CD4-positive, alpha-beta T cell (primary cell): ENCODE measurements around the gene TNRC6B. TPM values are rescaled to one million over a fixed set of nuclear protein-coding genes. Genes with fewer than 3 reads are reported as not detected.

Source experiments
- ATAC-seq: fragments of 200-7000 bp; cut with Tn5 transposase; one replicate; pipeline ENCODE4 v1.10.0; 2022; ENCODE audit warnings: mild to moderate bottlenecking; ENCODE audit not compliant: poor library complexity
- CTCF ChIA-PET: fragments of 350-600 bp; sonication (Branson Sonifier 250); formaldehyde crosslinking; loops from one replicate; lab custom pipeline; 2021; ENCODE audit warnings: antibody characterized with exemption, inconsistent platforms; lab: Charles Lee
- POLR2A ChIA-PET: fragments of 350-600 bp; sonication (Branson Sonifier 250); formaldehyde crosslinking; loops from one replicate; lab custom pipeline; 2021; ENCODE audit warnings: antibody characterized with exemption, inconsistent platforms; lab: Charles Lee
- DNase-seq, 14 experiments: peaks; one replicate each; pipeline ENCODE4 v3.0.0-alpha.2; 2013 to 2020; ENCODE audit warnings: mixed read lengths in 2 of 14
- H3K27ac ChIP-seq, 2 donors: one replicate each; pipeline versions ENCODE4 v1.5.1 to v1.7.0; 2013; ENCODE audit warnings: low read length in 2 of 2, low read depth in 1 of 2, mild to moderate bottlenecking in 1 of 2
- H3K27me3 ChIP-seq, 2 experiments: 1 replicate in 1 of 2; 2 replicates in 1 of 2; pipeline versions ENCODE4 v1.6.1 to v1.7.0; 2013; ENCODE audit warnings: low read length in 2 of 2, control low read depth in 1 of 2, mild to moderate bottlenecking in 1 of 2, moderate library complexity in 1 of 2; ENCODE audit not compliant: insufficient read depth in 2 of 2, control insufficient read depth in 1 of 2
- H3K36me3 ChIP-seq: one replicate; pipeline ENCODE4 v1.6.1; 2013; ENCODE audit warnings: low read length, control low read depth; ENCODE audit not compliant: insufficient read depth
- H3K4me1 ChIP-seq: one replicate; pipeline ENCODE4 v1.6.1; 2013; ENCODE audit warnings: low read length, control low read depth; ENCODE audit not compliant: insufficient read depth
- H3K4me3 ChIP-seq: one replicate; pipeline ENCODE4 v1.5.1; 2013; ENCODE audit warnings: mild to moderate bottlenecking, low read length, moderate library complexity
- H3K9me3 ChIP-seq, 2 experiments: 1 replicate in 1 of 2; 2 replicates in 1 of 2; pipeline versions ENCODE4 v1.6.1 to v1.7.0; 2013; ENCODE audit warnings: low read length in 2 of 2, mild to moderate bottlenecking in 2 of 2, control low read depth in 1 of 2, moderate library complexity in 1 of 2; ENCODE audit not compliant: control insufficient read depth in 1 of 2, insufficient read depth in 1 of 2
- H3K27ac Mint-ChIP-seq: one replicate; pipeline ENCODE4 v1.8.0; 2020; ENCODE audit warnings: mixed read lengths
- H3K27me3 Mint-ChIP-seq: one replicate; pipeline ENCODE4 v1.8.0; 2021; ENCODE audit warnings: mixed read lengths
- H3K36me3 Mint-ChIP-seq: one replicate; pipeline ENCODE4 v1.8.0; 2021; ENCODE audit warnings: low read depth, mixed read lengths
- H3K4me1 Mint-ChIP-seq: one replicate; pipeline ENCODE4 v1.8.0; 2021; ENCODE audit warnings: low read depth, mixed read lengths
- H3K4me3 Mint-ChIP-seq: one replicate; pipeline ENCODE4 v1.8.0; 2020; ENCODE audit warnings: mild to moderate bottlenecking, mixed read lengths
- H3K9me3 Mint-ChIP-seq: one replicate; pipeline ENCODE4 v1.8.0; 2020; ENCODE audit warnings: mixed read lengths
- CTCF ChIP-seq: fragments of 200-600 bp; IDR thresholded peaks from one replicate; pipeline ENCODE4 v1.8.0; 2022; ENCODE audit warnings: antibody characterized with exemption, mild to moderate bottlenecking
- intact Hi-C, 2 experiments: fragments of 100-400 bp; cut with DNase I in 1 of 2; cut with micrococcal nuclease in 1 of 2; formaldehyde crosslinking; loops; one replicate each; pipeline versions ENCODE4 v1.15.1 to v1.9.0; 2023 to 2025; cut with DNase I, micrococcal nuclease
- total RNA-seq, 174 experiments: library from RNA in 2 of 174; stranded (reverse) in 2 of 174; gene quantifications; one replicate each; pipeline ENCODE4 v1.2.3 and lab custom pipeline; 2021 to 2026

The TNRC6B gene
- total RNA-seq, 2 experiments from 2014 or later = 110 to 111 TPM

DNA sequence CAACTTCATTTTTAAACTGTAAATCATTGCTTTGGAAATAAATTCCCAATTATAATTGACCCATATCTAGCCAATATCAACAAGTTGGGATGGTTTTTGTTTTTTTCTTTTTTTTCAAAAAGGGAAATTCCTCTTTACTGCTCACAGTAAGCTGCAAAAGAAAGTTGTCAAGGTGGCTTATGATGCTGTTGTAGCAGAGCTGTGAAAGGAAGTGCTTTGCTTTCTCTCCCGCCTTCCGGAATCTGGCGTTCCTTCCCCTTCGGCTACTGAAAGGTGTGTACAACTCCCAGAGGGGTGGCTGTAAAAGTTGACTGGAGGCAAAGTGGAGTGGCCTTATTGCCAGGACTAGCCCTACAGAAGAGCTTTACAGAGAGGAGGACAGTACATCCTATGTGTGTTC, 152.4 kb downstream of the TNRC6B start:
- Histone ChIP-seq H3K36me3 (peaks cover 13% of the 10 kb centered on the region), H3K27ac (peak overlapping the region in 1 of 2 donors; percentile 8), H3K4me1 (peaks cover 68% of the 10 kb centered on the region), H3K4me3 (no peak overlapping the region), H3K9me3 (no peaks in the 10 kb centered on the region), H3K27me3 (no peaks in the 10 kb centered on the region)
- no peaks in the 10 kb centered on the region for H3K27me3 Mint-ChIP-seq
- intact Hi-C loops = loop anchor here in 1 of 2 experiments (5.0 kb wide), 1 partner anchor 38 kb away; no protein-coding TSS in a partner anchor
- DNase-seq (peak in 1 of 14 experiments; percentile 52), ATAC-seq (no peak)
- peaks cover 24% of the 10 kb centered on the region for H3K36me3 Mint-ChIP-seq
- H3K4me1 Mint-ChIP-seq = peaks cover 100% of the 10 kb centered on the region
- ChIA-PET POLR2A (interaction anchor here (0.8 to 2.2 kb wide), 6 partner anchors 15 to 286 kb away, joined by 3 to 11 read pairs (median 6); partner anchors contain the start of gene ADSL), CTCF (interaction anchor here (1.4 kb wide), 1 partner anchor 18 kb away, joined by 8 read pairs; no protein-coding TSS in a partner anchor)
- no peak for TF ChIP-seq CTCF
- peak overlapping the region; percentile 97 for H3K27ac Mint-ChIP-seq
- peak overlapping the region; percentile 56 for H3K4me3 Mint-ChIP-seq
- H3K9me3 Mint-ChIP-seq = no peaks in the 10 kb centered on the region

- Mint-ChIP-seq H3K9me3 (no peaks in the 10 kb centered on the region), H3K4me3 (peak overlapping the region; percentile 8), H3K27me3 (no peaks in the 10 kb centered on the region), H3K36me3 (peaks cover 24% of the 10 kb centered on the region), H3K27ac (peak overlapping the region; percentile 97), H3K4me1 (peaks cover 100% of the 10 kb centered on the region)
- TF ChIP-seq CTCF = no peak
- Histone ChIP-seq H3K9me3 (no peaks in the 10 kb centered on the region), H3K27me3 (no peaks in the 10 kb centered on the region), H3K27ac (peak overlapping the region in 1 of 2 donors; percentile 8), H3K4me1 (peaks cover 64% of the 10 kb centered on the region), H3K4me3 (no peak overlapping the region), H3K36me3 (peaks cover 13% of the 10 kb centered on the region)
- ChIA-PET CTCF (interaction anchor here (1.4 kb wide), 1 partner anchor 17 kb away, joined by 8 read pairs; no protein-coding TSS in a partner anchor), POLR2A (interaction anchor here (0.6 to 2.2 kb wide), 6 partner anchors 15 to 420 kb away, joined by 3 to 11 read pairs (median 4); partner anchors contain the start of gene ADSL)
- intact Hi-C loops = loop anchor here in 1 of 2 experiments (5.0 kb wide), 1 partner anchor 38 kb away; no protein-coding TSS in a partner anchor
- no peak for DNase-seq
- ATAC-seq = no peak
Measured at GRCh38 chr22:40330615-40331014, 152.9 kb downstream of the TNRC6B start.

GRCh38 chr22:40331706-40332105, 154.0 kb downstream of the TNRC6B start:
- no peaks in the 10 kb centered on the region for H3K9me3 Mint-ChIP-seq
- Histone ChIP-seq H3K4me1 (peaks cover 72% of the 10 kb centered on the region), H3K27me3 (no peaks in the 10 kb centered on the region), H3K9me3 (no peaks in the 10 kb centered on the region), H3K27ac (peak overlapping the region in 1 of 2 donors; percentile 3), H3K4me3 (no peak overlapping the region), H3K36me3 (peaks cover 13% of the 10 kb centered on the region)
- peaks cover 100% of the 10 kb centered on the region for H3K4me1 Mint-ChIP-seq
- H3K4me3 Mint-ChIP-seq = no peak overlapping the region
- peak overlapping the region; percentile 97 for H3K27ac Mint-ChIP-seq
- no peak for DNase-seq
- H3K36me3 Mint-ChIP-seq = peaks cover 24% of the 10 kb centered on the region
- no peaks in the 10 kb centered on the region for H3K27me3 Mint-ChIP-seq
- ChIA-PET POLR2A (interaction anchor here (0.9 to 5.7 kb wide), 4 partner anchors 8 to 288 kb away, joined by 3 to 48 read pairs (median 6); no protein-coding TSS in a partner anchor), CTCF (interaction anchor here (0.6 to 1.2 kb wide), 2 partner anchors 16 to 33 kb away, joined by 3 to 5 read pairs; no protein-coding TSS in a partner anchor)
- ATAC-seq = no peak
- intact Hi-C loops = loop anchor here (1.0 to 5.0 kb wide), 3 partner anchors 7 to 41 kb away; no protein-coding TSS in a partner anchor
- no peak for TF ChIP-seq CTCF
